Renal cortical epithelial cell (primary cell): ENCODE data around the gene KRTAP9-7. TPM values are rescaled to one million over a fixed set of nuclear protein-coding genes. Genes with fewer than 3 reads are reported as not detected.
"Not testable (repeated sequence)": the region's sequence is repeated elsewhere in the genome, so short reads cannot be mapped to it uniquely, and the experiment has no call there.

Experiments
- DNase-seq: peaks from one replicate; pipeline ENCODE4 v3.0.0-alpha.2; 2011; ENCODE audit warnings: low read depth
- total RNA-seq: library from RNA; depleted of rRNA; stranded (reverse); fragments of >200 nt; gene quantifications from 2 replicates; pipeline ENCODE4 v1.2.3, GENCODE V29; 2014

Gene KRTAP9-7, protein sequence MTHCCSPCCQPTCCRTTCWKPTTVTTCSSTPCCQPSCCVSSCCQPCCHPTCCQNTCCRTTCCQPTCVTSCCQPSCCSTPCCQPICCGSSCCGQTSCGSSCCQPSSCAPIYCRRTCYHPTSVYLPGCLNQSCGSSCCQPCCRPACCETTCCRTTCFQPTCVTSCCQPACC
- total RNA-seq, result not detected in 2 replicates

DNA sequence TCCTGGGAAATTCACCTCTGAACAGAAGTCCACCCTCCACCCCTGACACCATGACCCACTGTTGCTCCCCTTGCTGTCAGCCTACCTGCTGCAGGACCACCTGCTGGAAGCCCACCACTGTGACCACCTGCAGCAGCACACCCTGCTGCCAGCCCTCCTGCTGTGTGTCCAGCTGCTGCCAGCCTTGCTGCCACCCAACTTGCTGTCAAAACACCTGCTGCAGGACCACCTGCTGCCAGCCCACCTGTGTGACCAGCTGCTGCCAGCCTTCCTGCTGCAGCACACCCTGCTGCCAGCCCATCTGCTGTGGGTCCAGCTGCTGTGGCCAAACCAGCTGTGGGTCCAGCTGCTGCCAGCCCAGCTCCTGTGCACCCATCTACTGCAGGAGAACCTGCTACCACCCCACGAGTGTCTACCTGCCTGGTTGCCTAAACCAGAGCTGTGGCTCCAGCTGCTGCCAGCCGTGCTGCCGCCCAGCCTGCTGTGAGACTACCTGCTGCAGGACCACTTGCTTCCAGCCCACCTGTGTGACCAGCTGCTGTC is at the start of gene KRTAP9-7:
Gene KRTAP9-7, plus strand, starts transcription at position 51 of the 543 bp plus-strand sequence. Its CDS starts 0 bp downstream, at position 51.
- not testable (repeated sequence) for DNase-seq

DNA sequence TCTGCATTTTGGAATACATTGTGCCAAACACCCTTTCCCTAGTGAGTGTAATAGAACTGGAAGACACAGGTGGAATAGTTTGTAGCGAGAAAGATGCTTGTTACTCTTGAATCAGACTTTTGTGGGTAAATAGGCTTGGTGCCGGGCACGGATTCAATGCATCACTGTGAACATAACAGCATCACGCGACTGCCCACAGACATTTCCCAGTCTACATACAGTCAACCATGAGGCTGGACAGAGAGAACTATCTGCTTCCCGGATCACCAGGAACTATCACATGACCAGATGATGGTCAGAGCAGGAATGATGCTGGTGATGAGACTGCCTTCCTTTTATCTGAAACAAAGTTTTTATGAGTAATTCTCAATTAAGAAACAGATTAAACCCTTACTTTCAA is 49.4 kb upstream of the KRTAP9-7 start:
- no peak for DNase-seq

DNA sequence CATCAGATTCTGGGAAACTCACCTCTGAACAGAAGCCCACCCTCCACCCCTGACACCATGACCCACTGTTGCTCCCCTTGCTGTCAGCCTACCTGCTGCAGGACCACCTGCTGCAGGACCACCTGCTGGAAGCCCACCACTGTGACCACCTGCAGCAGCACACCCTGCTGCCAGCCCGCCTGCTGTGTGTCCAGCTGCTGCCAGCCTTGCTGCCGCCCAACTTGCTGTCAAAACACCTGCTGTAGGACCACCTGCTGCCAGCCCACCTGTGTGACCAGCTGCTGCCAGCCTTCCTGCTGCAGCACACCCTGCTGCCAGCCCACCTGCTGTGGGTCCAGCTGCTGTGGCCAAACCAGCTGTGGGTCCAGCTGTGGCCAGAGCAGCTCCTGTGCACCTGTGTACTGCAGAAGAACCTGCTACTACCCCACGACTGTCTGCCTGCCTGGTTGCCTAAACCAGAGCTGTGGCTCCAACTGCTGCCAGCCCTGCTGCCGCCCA is 48.9 kb upstream of the KRTAP9-7 start, which contains the start of gene KRTAP9-2:
Gene KRTAP9-2, plus strand, starts transcription at position 51 of the 498 bp plus-strand sequence. Its CDS starts 7 bp downstream, at position 58.
- not testable (repeated sequence) for DNase-seq

DNA sequence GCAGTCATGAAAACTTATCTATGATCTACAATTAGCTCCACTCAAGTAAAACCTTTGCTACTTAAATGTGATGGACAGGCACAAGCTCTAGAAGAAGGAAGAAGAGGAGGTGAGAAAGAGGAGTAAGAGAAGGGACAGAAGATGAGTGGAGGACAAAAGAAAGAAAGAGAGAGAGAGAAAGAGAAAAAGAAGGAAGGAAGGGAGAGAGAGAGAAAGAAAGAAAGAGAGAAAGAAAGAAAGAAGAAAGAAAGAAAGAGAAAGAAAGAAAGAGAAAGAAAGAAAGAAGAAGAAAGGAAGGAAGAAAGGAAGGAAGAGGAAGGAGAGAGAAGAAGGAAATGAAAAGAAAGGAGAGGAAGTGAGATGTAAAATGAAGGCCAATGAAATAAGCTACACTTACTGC is 45.4 kb upstream of the KRTAP9-7 start:
- no peak for DNase-seq

DNA sequence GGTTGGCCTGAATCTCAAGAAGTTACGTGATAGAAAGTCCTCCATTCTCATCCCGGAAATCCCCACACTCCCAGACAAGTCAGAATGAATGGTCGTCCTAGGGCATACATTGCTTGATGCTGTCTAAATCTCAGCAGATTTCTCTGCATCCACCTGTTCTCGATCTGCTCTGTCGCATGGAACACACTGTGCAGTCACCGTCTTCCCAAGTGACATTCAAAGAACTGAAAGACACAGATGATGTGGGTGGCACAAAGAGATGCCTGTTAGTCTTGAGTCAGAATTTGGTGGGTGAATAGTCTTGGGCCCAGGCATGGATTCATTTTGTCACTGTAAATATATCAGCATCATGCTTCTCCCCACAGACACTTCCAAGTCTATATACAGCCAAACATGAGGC is 43.8 kb upstream of the KRTAP9-7 start:
- DNase-seq, result no peak

DNA sequence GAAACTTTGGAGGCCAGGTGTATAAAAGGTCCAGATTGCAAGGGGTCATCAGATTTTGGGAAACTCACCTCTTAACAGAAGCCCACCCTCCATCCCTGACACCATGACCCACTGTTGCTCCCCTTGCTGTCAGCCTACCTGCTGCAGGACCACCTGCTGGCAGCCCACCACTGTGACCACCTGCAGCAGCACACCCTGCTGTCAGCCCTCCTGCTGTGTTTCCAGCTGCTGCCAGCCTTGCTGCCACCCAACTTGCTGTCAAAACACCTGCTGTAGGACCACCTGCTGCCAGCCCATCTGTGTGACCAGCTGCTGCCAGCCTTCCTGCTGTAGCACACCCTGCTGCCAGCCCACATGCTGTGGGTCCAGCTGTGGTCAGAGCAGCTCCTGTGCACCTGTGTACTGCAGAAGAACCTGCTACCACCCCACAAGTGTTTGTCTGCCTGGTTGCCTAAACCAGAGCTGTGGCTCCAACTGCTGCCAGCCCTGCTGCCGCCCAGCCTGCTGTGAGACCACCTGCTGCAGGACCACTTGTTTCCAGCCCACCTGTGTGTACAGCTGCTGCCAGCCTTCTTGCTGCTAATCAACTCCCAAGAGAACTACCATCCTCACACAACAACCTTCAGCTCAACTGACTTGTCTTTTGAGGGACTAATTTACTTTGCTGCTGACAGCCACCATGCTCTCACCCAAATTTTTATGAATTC is 42.9 kb upstream of the KRTAP9-7 start, which contains the start of gene KRTAP9-3:
Gene KRTAP9-3, plus strand, starts transcription at position 51 of the 707 bp plus-strand sequence. Its CDS starts 53 bp downstream, at position 104.
- DNase-seq, result not testable (repeated sequence)

DNA sequence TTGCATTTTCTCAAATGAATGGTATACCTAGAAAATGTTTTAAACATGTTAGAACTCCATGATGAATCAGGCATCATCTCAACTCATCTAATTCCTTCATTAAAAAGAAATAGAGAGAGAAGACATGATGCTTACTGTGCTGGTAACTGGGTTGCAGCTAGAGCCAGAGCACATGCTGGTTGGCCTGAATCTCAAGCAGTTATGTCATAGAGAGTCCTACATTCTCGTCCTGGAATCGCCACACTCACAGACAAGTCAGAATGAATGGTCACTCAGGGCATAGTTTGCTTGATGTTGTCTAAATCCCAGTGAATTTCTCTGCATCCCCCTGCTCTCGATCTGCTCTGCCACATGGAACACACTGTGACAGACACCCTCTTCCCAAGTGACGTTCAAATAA is 38.4 kb upstream of the KRTAP9-7 start:
- not testable (repeated sequence) for DNase-seq

DNA sequence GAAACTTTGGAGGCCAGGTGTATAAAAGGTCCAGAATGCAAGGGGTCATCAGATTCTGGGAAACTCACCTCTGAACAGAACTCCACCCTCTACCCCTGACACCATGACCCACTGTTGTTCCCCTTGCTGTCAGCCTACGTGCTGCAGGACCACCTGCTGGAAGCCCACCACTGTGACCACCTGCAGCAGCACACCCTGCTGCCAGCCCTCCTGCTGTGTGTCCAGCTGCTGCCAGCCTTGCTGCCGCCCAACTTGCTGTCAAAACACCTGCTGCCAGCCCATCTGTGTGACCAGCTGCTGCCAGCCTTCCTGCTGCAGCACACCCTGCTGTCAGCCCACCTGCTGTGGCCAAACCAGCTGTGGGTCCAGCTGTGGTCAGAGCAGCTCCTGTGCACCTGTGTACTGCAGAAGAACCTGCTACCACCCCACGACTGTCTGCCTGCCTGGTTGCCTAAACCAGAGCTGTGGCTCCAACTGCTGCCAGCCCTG is 37.5 kb upstream of the KRTAP9-7 start, which contains the start of gene KRTAP9-8:
Gene KRTAP9-8, plus strand, starts transcription at position 51 of the 489 bp plus-strand sequence. Its CDS starts 53 bp downstream, at position 104.
- DNase-seq, result not testable (repeated sequence)

DNA sequence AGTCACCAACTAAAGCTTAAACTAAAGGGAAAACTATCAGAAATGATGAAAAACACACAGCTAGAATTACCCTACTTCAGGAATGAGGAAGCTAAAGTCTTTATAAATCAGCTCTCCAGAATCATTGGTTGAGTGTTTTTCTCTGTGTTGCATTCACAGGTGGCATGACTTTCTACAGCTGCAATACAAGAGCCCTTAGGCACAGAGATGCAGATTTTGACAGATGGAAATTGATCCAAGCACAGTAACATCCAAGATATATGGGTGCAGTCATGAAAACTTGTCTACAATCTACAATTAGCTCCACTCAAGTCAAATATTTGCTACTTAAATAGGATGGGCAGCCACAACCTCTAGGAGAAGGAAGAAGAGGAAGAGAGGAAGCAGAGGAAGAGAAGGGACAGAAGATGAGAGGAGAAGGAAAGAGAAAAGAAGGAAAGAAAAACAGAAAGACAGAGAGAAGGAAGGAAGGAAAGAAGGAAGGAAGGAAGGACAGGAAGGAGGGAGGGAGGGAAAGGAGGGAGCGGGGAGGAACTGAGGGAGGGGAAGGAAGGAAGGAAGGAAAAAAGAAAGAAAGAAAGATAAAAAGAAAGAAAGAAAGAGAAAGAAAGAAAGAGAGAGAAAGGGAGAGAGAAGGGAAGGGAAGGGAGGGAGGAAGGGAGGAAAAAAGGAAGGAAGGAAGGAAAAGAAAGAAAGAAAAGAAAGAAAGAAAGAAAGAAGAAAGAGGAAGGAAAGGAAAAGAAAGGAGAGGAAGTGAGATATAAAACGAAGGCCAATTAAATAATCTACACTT is 28.3 kb upstream of the KRTAP9-7 start:
- not testable (repeated sequence) for DNase-seq

DNA sequence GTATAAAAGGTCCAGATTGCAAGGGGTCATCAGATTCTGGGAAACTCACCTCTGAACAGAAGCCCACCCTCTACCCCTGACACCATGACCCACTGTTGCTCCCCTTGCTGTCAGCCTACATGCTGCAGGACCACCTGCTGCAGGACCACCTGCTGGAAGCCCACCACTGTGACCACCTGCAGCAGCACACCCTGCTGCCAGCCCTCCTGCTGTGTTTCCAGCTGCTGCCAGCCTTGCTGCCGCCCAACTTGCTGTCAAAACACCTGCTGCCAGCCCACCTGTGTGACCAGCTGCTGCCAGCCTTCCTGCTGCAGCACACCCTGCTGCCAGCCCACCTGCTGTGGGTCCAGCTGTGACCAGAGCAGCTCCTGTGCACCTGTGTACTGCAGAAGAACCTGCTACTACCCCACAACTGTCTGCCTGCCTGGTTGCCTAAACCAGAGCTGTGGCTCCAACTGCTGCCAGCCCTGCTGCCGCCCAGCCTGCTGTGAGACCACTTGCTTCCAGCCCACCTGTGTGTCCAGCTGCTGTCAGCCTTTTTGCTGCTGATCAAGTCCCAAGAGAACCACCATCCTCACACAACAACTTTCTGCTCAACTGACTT is 25.8 kb upstream of the KRTAP9-7 start, which contains the start of gene KRTAP9-4:
Gene KRTAP9-4, plus strand, starts transcription at position 51 of the 604 bp plus-strand sequence. Its CDS starts 34 bp downstream, at position 85.
- DNase-seq, result not testable (repeated sequence)

DNA sequence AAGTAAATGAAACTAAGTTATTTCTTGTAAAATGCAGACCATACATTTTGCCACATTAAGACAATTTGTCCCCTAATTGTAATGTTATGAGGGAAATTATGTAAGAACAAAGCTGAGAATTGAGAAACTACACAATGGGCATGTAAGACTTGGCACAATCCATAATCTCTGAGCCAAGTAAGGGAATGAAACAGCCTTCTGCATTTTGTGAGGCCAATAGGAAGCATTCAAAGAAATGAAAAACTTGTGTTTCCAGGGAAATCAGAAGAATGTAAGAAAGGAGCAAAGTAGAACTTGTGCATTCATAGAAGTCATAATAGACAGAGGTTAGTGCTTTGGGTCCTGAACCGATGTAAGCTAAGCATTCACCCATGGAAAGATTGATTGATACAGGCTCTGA is 24.2 kb upstream of the KRTAP9-7 start:
- no peak for DNase-seq

DNA sequence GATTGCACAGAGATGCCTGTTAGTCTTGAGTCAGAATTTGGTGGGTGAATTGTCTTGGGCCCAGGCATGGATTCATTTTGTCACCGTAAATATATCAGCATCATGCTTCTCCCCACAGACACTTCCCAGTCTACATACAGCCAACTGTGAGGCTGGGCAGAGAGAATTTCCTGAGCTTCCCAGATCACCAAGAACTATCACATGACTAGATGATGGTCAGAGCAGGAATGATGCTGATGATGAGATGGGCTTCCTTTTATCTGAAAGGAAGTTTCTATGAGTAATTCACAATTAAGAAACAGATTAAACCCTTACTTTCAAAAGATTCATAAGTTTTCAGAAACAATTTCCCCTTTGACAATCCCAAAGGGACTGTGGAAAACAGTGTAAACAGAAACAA is 20.6 kb upstream of the KRTAP9-7 start:
- DNase-seq, result no peak

DNA sequence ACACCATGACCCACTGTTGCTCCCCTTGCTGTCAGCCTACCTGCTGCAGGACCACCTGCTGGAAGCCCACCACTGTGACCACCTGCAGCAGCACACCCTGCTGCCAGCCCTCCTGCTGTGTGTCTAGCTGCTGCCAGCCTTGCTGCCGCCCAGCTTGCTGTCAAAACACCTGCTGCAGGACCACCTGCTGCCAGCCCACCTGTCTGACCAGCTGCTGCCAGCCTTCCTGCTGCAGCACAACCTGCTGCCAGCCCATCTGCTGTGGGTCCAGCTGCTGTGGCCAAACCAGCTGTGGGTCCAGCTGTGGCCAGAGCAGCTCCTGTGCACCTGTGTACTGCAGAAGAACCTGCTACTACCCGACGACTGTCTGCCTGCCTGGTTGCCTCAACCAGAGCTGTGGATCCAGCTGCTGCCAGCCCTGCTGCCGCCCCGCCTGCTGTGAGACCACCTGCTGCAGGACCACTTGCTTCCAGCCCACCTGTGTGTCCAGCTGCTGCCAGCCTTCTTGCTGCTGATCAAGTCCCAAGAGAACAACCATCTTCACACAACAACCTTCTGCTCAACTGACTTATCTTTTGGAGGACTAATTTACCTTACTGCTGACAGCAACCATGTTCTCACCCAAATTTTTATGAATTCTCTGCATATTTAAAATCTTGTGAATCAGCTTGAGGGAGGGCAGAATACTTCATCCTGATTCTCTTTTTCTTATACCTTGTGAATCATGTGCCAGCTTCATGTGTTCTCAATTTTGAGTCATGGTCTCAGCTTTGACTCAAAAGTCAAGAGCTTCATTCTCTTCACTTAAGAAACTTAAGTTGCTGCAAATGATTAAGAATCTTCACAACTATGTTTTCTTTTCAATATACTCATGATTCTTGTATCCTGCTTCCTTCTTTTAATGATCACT is 19.9 kb upstream of the KRTAP9-7 start, which contains the start of gene KRTAP9-9:
Gene KRTAP9-9, plus strand, starts transcription at position 4 of the 910 bp plus-strand sequence.
- DNase-seq, result not testable (repeated sequence)

DNA sequence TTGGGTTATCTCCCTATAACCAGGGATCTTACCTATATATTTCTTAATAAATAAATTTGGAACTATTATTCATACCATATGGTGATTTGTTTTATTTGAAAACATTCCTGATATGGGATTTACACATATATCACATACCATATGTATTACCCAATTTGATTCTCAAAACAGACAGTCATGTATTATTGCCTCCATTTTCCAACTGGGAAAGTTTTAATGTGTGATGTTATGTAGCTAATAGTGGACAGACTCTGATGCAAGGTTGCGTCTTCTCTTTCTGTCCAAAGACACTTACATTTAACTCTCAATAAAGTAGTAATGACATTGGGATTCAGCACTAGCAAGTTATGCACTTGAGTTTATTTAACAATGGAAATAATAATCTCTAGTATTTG is 19.2 kb upstream of the KRTAP9-7 start:
- no peak for DNase-seq

DNA sequence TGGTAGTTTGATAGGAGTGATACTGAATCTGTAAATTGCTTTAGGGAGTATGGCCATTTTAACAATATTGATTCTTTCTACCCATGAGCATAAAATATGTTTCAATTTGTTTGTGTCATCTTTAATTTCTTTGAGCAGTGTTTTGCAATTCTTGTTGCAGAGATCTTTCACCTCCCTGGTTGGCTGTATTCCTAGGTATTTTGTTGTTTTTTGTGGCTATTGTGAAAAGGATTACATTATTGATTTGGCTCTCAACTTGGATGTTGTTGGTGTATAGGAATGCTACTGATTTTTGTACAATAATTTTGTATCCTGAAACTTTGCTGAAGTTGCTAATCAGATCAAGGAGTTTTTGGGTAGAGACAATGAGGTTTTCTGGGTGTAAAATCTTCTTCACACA is 17.1 kb upstream of the KRTAP9-7 start:
- DNase-seq, result no peak

DNA sequence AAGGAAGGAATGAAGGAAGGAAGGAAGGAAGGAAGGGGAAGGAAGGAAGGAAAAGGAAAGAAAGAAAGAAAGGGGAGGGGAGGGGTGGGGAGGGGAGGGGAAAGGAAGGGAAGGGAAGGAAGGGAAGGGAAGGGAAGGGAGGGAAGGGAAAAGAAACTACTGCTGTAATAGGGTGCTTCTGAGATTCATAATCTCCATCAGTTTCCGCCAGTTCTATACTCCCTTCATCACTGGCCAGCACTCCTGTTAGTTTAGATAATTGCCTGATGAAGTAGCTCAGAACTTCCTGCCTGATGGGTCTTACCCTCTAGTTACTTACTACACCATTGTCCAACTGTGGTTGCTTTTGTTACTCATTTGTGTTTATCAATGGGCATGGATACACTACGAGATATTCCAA is 12.3 kb upstream of the KRTAP9-7 start:
- DNase-seq, result no peak

DNA sequence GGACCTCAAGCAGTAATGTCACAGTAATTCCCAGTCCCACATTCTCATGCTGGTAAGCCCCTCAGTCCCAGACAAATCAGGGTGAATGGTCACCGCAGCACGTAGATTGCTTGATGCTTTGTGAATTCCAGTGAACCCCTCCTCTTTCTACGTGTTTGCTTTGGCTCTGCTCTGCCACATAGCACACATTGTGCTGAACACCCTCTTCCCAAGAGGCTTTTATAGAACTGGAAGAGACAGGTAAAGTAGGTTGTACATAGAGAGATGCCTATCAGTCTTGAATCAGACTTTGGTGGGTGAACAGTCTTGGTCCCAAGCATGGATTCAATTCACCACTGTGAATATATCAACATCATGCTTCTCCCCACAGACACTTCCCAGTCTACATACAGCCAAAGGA is 10.9 kb upstream of the KRTAP9-7 start:
- DNase-seq, result no peak

DNA sequence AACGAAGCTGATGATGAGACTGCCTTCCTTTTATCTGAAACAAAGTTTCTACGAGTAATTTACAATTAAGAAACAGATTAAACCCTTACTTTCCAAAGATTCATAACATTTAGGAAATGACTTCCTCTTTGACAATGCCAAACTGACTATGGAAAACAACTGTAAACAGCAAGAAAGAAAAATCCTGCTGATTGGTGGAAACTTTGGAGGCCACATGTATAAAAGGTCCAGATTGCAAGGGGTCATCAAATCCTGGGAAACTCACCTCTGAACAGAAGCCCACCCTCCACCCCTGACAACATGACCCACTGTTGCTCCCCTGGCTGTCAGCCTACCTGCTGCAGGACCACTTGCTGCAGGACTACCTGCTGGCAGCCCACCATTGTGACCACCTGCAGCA is 10.4 kb upstream of the KRTAP9-7 start, which contains the start of gene KRTAP9-6:
Gene KRTAP9-6, plus strand, starts transcription at position 301 of the 400 bp plus-strand sequence. Its CDS starts 0 bp downstream, at position 301.
- no peak for DNase-seq

DNA sequence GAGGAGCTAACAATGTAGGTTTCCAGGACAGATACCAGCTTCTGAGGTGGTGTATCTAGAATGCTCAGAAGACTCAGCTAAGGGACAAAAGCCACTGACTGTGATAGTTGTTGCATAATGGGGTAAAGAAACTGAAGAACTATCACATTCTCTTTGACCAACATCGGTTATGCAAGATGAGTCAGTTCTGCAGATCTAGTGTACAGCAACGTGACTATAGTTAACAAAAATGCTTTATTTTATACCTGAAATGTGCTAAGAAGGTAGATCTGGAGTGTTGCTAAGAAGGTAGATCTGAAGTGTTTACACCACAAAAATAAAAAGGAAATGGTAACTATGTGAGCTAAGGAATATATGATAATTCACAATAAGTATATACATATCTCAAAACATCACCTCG is 7.8 kb upstream of the KRTAP9-7 start:
- no peak for DNase-seq

DNA sequence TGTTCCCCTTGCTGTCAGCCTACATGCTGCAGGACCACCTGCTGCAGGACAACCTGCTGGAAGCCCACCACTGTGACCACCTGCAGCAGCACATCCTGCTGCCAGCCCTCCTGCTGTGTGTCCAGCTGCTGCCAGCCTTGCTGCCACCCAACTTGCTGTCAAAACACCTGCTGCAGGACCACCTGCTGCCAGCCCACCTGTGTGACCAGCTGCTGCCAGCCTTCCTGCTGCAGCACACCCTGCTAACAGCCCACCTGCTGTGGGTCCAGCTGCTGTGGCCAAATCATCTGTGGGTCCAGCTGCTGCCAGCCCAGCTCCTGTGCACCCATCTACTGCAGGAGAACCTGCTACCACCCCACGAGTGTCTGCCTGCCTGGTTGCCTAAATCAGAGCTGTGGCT is 4.2 kb upstream of the KRTAP9-7 start:
- not testable (repeated sequence) for DNase-seq
